ENCODE results near the gene WDFY2. TPM values are rescaled to one million over a fixed set of nuclear protein-coding genes. Genes with fewer than 3 reads are reported as not detected.

WDFY2 gene
- total and polyA plus RNA-seq, 2 of the 13 experiments (the other 11 are each of a cell fraction or from before 2014, with no cell fraction given), result 22.6 to 27.0 TPM

GRCh38 chr13:51605698-51606097, 21.4 kb downstream of the WDFY2 start:
- ChIA-PET CTCF (ENCODE audit: low intra/inter-chr PET ratio, low total read pairs) (no interaction called here), POLR2A (no interaction called here)
- Histone ChIP-seq H3K27me3 (ENCODE audit: control insufficient read depth in 1 of 2, insufficient read depth in 2 of 2, low read length in 2 of 2) (no peaks in the 10 kb centered on the region), H3K4me2 (ENCODE audit: low read depth, low read length) (no peak overlapping the region), H3K9ac (ENCODE audit: insufficient read depth, low read depth, low read length) (no peak overlapping the region), H3K36me3 (replicated peaks in 1 of 2; ENCODE audit: control insufficient read depth in 1 of 2, insufficient read depth in 2 of 2, low read length in 2 of 2) (peaks cover 6 to 11% of the 10 kb centered on the region in 2 experiments; a peak in 4 of 5 replicates), H3K79me2 (ENCODE audit: insufficient read depth, low read length) (peaks cover 93% of the 10 kb centered on the region), H2AFZ (ENCODE audit: low read length) (no peak overlapping the region), H3K4me1 (ENCODE audit: insufficient read depth, low read length) (peaks cover 45% of the 10 kb centered on the region), H3K9me3 (ENCODE audit: low read length) (no peaks in the 10 kb centered on the region), H3K27ac (ENCODE audit: extremely low read length, insufficient read depth, low read length) (no peak overlapping the region), H3K4me3 (replicated peaks in 1 of 3; ENCODE audit: insufficient read depth in 1 of 3, low read depth in 2 of 3, low read length in 3 of 3) (no peak overlapping the region), H4K20me1 (ENCODE audit: insufficient read depth, low read length) (peaks cover 4% of the 10 kb centered on the region; the same call in 1 of the 2 replicates)
- DNase-seq (ENCODE audit: low spot score) (no peak), ATAC-seq (no peak), FAIRE-seq (no peak)
- no TSS peak for BruUV-seq (replicated peaks)
- in situ Hi-C loops (cut with HindIII; ENCODE audit: extremely low pct_ligation_motif_present, low pct_unique_long_range_greater_than_20kb), result no loop called here
- intact Hi-C loops (cut with micrococcal nuclease; ENCODE audit: unreplicated experiment), result no loop called here
- TF ChIP-seq, protein P1, sequence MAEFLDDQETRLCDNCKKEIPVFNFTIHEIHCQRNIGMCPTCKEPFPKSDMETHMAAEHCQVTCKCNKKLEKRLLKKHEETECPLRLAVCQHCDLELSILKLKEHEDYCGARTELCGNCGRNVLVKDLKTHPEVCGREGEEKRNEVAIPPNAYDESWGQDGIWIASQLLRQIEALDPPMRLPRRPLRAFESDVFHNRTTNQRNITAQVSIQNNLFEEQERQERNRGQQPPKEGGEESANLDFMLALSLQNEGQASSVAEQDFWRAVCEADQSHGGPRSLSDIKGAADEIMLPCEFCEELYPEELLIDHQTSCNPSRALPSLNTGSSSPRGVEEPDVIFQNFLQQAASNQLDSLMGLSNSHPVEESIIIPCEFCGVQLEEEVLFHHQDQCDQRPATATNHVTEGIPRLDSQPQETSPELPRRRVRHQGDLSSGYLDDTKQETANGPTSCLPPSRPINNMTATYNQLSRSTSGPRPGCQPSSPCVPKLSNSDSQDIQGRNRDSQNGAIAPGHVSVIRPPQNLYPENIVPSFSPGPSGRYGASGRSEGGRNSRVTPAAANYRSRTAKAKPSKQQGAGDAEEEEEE (CRISPR knock-in tag; IDR thresholded peaks at IDR 0.05; ENCODE audit: borderline replicate concordance), result no peak
- TF ChIP-seq KMT2A (CRISPR knock-in tag; IDR thresholded peaks at IDR 0.05) (no peak), ZNF609 (CRISPR knock-in tag; IDR thresholded peaks at IDR 0.05; ENCODE audit: borderline replicate concordance) (no peak), MBNL3 (CRISPR knock-in tag; conservative IDR thresholded peaks at IDR 0.05) (no peak), PHF5A (CRISPR knock-in tag; IDR thresholded peaks at IDR 0.05; ENCODE audit: low read depth, unreplicated experiment) (no peak), ZNF263 (CRISPR knock-in tag; IDR thresholded peaks at IDR 0.05) (no peak), ZBTB34 (CRISPR knock-in tag; IDR thresholded peaks at IDR 0.05) (no peak), RBAK (CRISPR knock-in tag; IDR thresholded peaks at IDR 0.05) (no peak), FOXA3 (CRISPR knock-in tag; IDR thresholded peaks at IDR 0.05) (no peak), ZNF20 (CRISPR knock-in tag; IDR thresholded peaks at IDR 0.05) (no peak)
- TF ChIP-seq, protein P2, sequence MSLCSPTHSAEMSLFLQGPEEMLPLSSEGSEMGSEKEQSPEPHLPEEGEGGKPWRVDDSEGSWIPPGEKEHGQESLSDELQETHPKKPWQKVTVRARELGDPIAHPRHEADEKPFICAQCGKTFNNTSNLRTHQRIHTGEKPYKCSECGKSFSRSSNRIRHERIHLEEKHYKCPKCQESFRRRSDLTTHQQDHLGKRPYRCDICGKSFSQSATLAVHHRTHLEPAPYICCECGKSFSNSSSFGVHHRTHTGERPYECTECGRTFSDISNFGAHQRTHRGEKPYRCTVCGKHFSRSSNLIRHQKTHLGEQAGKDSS (CRISPR knock-in tag; IDR thresholded peaks at IDR 0.05; ENCODE audit: borderline replicate concordance, low read depth), result no peak
- WGBS (ENCODE audit: low lambda C conversion rate), result over 99% methylated on average over 4 of the region's 4 CpGs

All from HepG2 (cell line).